Ovary (tissue), 3 donors: ENCODE measurements around the gene CRHR1.

ENCODE experiments used
- EP300 ChIP-seq: sonication (generic); formaldehyde crosslinking; IDR thresholded peaks from one replicate; pipeline ENCODE4 v1.6.1; 2017; ENCODE audit warnings: antibody characterized with exemption
- POLR2A ChIP-seq: fragments of 450-650 bp; IDR thresholded peaks from one replicate; pipeline ENCODE4 v1.6.1; 2017; ENCODE audit warnings: antibody characterized with exemption, mild to moderate bottlenecking, moderate library complexity
- TF ChIP-seq, protein P1 (sequence below), 3 donors: fragments of 450-650 bp in 2 of 3; fragments of 200-600 bp in 1 of 3; IDR thresholded peaks; one replicate each; pipeline versions ENCODE4 v1.5.1 to v1.8.0; 2016 to 2022; ENCODE audit warnings: antibody characterized with exemption in 3 of 3, mild to moderate bottlenecking in 1 of 3
- donor health status: DM: no; HTN: no; CAD: no.

DNA sequence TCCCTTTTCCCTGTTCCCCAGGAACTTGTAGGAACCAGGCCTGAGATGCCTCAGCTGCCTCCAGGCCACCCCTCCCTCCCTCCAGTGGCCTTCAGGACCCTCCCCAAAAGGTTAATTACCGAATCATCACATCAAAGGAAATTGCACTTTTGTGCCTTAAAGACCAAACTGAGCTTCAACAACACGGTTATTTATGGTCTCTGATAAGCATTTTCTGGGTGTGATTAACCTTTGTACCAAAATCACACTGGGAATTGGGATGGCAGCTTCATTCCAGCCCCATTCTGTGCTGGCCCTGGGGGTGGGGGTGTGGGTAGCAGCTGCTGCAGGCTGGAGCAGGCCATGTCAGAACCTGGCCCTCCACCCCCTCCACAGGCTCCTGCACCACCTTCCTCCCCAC is 16.7 kb downstream of the CRHR1 start:
- TF ChIP-seq POLR2A (no peak), EP300 (no peak)
- TF ChIP-seq, protein P1, sequence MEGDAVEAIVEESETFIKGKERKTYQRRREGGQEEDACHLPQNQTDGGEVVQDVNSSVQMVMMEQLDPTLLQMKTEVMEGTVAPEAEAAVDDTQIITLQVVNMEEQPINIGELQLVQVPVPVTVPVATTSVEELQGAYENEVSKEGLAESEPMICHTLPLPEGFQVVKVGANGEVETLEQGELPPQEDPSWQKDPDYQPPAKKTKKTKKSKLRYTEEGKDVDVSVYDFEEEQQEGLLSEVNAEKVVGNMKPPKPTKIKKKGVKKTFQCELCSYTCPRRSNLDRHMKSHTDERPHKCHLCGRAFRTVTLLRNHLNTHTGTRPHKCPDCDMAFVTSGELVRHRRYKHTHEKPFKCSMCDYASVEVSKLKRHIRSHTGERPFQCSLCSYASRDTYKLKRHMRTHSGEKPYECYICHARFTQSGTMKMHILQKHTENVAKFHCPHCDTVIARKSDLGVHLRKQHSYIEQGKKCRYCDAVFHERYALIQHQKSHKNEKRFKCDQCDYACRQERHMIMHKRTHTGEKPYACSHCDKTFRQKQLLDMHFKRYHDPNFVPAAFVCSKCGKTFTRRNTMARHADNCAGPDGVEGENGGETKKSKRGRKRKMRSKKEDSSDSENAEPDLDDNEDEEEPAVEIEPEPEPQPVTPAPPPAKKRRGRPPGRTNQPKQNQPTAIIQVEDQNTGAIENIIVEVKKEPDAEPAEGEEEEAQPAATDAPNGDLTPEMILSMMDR (IDR thresholded peaks at IDR 0.05) = no peak
